GM03348 (cell line): ENCODE data around the gene BACE1-AS.
A peak's percentile ranks its signal among the peaks of the same experiment; 100 is the strongest.
"Not testable (repeated sequence)": the region's sequence is repeated elsewhere in the genome, so short reads cannot be mapped to it uniquely, and the experiment has no call there.

Source experiments
- DNase-seq: peaks from one replicate; pipeline ENCODE4 v3.0.0; 2012; ENCODE audit warnings: low spot score

Gene BACE1-AS

GRCh38 chr11:117290809-117291396 is at the start of gene BACE1-AS:
Gene BACE1-AS, plus strand, starts transcription at chr11:117291346.
- no peak for DNase-seq

GRCh38 chr11:117248341-117248740 is 42.8 kb upstream of the BACE1-AS start:
- no peak for DNase-seq

- DNase-seq = no peak
Measured at GRCh38 chr11:117249571-117249970, 41.6 kb upstream of the BACE1-AS start.

- DNase-seq = no peak
Measured at GRCh38 chr11:117251506-117251905, 39.6 kb upstream of the BACE1-AS start.

- DNase-seq = no peak
Measured at GRCh38 chr11:117255966-117256365, 35.2 kb upstream of the BACE1-AS start.

- peak; percentile 22 for DNase-seq
Measured at GRCh38 chr11:117256573-117256972, 34.6 kb upstream of the BACE1-AS start.

- no peak for DNase-seq
Measured at GRCh38 chr11:117258576-117258975, 32.6 kb upstream of the BACE1-AS start.

GRCh38 chr11:117259417-117259816 is 31.7 kb upstream of the BACE1-AS start:
- DNase-seq = peak; percentile 70

- DNase-seq = not testable (repeated sequence)
Measured at GRCh38 chr11:117264624-117265323, 26.4 kb upstream of the BACE1-AS start.

- no peak for DNase-seq
Measured at GRCh38 chr11:117265745-117266144, 25.4 kb upstream of the BACE1-AS start.

- no peak for DNase-seq
Measured at GRCh38 chr11:117269856-117270255, 21.3 kb upstream of the BACE1-AS start.

GRCh38 chr11:117271208-117271607 is 19.9 kb upstream of the BACE1-AS start:
- DNase-seq = no peak

GRCh38 chr11:117272175-117272574 is 19.0 kb upstream of the BACE1-AS start:
- not testable (repeated sequence) for DNase-seq

- peak; percentile 75 for DNase-seq
Measured at GRCh38 chr11:117273550-117274289, 17.4 kb upstream of the BACE1-AS start.

- DNase-seq = no peak
Measured at GRCh38 chr11:117278347-117278746, 12.8 kb upstream of the BACE1-AS start.

GRCh38 chr11:117279711-117280376 is 11.3 kb upstream of the BACE1-AS start:
- DNase-seq = no peak

GRCh38 chr11:117281159-117281558 is 10.0 kb upstream of the BACE1-AS start:
- DNase-seq = peak; percentile 90

- DNase-seq = no peak
Measured at GRCh38 chr11:117281869-117282268, 9.3 kb upstream of the BACE1-AS start.

- no peak for DNase-seq
Measured at GRCh38 chr11:117282956-117283355, 8.2 kb upstream of the BACE1-AS start.

GRCh38 chr11:117284053-117284452 is 7.1 kb upstream of the BACE1-AS start:
- DNase-seq = no peak

- no peak for DNase-seq
Measured at GRCh38 chr11:117286588-117286987, 4.6 kb upstream of the BACE1-AS start.

- no peak for DNase-seq
Measured at GRCh38 chr11:117287668-117288067, 3.5 kb upstream of the BACE1-AS start.

GRCh38 chr11:117289795-117290194 is 1.4 kb upstream of the BACE1-AS start:
- no peak for DNase-seq
